GM21526 (cell line): Measurements from ENCODE around the gene BDH1.
"Not testable (repeated sequence)": the region's sequence is repeated elsewhere in the genome, so short reads cannot be mapped to it uniquely, and the experiment has no call there.

ENCODE experiments used
- ATAC-seq: cut with Tn5 transposase; IDR thresholded peaks from one replicate; pipeline ENCODE4 v1.9.1; 2021; ENCODE audit warnings: moderate library complexity; ENCODE audit not compliant: unreplicated experiment, low FRiP score

Gene BDH1

GRCh38 chr3:197580253-197580691 lies 24.5 kb upstream of the BDH1 start:
- ATAC-seq: no peak

GRCh38 chr3:197578376-197578775 lies 22.6 kb upstream of the BDH1 start:
- no peak for ATAC-seq

DNA sequence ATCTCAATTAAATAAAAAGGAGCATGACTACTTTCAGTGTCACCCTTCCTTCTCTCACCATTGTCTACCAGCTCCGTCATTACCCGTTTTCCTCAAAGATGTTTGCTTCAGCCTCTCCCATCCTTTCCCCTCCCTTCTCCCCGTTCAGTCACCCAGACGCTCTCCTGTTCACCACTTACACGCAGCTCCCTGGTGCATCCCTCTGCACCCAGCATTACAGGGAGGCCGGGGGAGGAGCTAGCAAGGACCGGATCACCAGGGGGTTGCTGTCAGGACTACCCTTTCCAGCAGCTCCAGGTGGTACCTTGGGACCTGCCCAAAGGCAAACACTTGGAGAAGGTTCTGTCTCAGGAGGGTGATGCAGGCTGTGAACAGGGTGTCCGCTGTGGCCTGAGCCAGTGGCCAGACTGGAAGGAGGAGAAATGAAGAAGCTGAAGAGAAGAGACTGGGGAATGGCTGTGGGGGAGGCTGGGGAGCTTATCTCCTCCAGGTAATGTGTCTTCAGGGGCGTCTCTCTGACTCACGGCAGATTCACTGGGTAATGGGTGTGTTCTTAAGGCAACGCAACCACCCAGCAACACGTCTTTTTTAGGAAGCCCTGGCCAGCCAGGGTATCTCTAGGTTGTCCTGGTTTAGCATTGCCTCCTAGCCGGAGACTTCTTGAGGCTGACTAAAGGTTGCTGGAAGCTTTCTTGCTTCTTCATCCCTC lies 21.8 kb upstream of the BDH1 start:
- no peak for ATAC-seq

DNA sequence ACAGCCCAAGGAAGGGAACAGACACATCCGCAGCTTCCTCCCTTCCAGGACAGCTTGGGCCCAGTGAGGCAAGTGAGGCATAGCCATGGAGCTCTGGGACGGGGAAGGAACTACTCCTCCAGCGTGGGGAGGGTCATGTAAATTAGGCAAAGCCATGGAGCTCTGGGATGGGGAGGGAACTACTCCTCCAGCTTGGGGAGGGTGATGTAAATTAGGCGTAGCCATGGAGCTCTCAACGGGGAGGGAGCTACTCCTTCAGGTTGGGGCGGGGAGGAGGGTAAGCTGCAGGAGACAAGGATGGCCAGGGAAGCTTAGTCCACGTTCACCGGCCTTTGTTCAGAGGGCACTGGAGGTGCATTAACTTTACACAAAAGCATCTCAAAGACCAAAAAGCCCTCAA lies 21.1 kb upstream of the BDH1 start:
- ATAC-seq: no peak

DNA sequence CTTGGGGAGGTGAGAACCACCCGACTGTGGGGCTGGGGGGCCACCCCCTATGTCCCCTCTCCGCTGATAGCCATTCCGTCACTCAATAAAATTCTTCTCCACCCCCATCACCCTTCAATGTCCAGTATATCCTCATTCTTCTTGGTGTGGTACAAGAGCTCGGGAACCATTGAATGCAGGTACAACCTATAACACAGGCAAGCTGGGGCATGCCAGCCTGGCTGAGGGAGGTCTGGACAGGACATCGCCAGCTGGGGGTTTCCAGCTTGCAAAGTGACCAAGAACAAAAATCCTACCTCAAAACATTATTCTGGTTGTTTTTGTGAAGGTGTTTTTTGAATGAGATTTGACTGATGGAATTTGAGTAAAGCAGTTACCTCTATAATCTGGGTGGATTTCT lies 19.6 kb upstream of the BDH1 start:
- no peak for ATAC-seq

GRCh38 chr3:197574396-197574991 lies 18.7 kb upstream of the BDH1 start:
- not testable (repeated sequence) for ATAC-seq

- ATAC-seq: no peak
Observed at GRCh38 chr3:197573048-197573767, 17.4 kb upstream of the BDH1 start.

DNA sequence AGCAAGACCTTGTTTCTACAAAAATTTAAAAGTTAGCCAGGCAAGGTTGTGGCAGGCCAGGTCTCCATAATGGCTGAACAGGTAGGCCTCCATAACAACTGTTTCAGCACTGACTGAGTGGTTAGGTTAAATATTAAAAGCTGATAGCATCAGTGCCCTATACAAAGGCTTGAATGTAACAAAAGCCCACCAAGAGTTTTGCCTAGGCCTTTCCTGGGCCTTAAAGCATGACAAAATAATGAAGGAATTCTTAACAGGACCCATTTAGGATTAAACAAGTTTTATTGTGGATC lies 16.1 kb upstream of the BDH1 start:
- not testable (repeated sequence) for ATAC-seq

- not testable (repeated sequence) for ATAC-seq
Observed at GRCh38 chr3:197571074-197571879, 15.5 kb upstream of the BDH1 start.

DNA sequence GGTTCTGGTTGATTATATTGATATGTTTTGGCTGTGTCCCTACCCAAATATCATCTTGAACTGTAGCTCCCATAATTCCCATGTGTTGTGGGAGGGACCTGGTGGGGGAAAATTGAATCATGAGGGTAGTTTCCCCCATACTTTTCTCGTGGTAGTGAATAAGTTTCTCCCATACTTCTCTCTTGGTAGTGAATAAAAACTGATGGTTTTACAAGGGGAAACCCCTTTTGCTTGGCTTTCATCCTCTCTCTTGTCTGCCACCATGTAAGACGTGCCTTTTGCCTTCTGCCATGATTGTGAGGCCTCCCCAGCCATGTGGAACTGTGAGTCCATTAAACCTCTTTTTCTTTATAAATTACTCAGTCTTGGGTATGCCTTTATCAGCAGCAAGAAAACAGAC lies 13.7 kb upstream of the BDH1 start:
- not testable (repeated sequence) for ATAC-seq

DNA sequence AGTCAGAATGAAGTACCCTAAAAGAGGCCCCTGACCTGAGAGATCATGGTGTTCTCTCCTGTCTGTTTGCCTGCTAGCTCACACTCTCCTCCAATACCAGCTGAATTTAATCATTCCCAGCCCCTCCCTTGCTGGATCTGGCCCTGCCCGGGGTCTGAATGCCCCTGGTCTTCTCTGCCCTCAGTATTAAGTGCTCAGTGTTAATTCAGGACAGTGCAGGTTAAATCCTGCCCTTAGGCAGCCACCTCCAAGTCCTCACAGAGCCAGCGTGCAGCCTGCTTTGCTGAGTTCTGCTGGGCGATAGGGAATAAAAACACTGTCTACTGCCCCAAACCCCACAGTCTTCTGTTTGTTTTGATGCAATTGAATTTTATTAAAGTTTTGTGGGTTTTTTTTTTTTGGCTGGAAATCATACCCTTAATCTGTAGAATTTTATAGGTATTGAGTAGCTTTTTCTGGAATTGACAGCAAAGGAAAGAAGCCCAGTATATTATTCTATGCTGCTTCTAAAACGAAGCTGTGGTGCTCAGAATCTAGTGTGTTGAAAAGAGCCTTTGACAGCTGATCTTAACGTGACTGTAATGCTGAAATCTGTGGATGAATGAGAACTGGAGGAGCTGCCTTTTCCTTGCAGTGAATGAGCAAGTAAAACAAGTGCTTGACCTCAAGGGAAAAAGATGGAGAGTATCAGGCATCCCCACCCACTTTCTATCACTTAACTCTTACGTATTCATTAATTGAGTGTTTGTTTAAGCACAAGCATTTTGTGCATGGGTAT lies 12.3 kb upstream of the BDH1 start:
- no peak for ATAC-seq

- not testable (repeated sequence) for ATAC-seq
Observed at GRCh38 chr3:197566155-197566554, 10.4 kb upstream of the BDH1 start.

- no peak for ATAC-seq
Observed at GRCh38 chr3:197564097-197564843, 8.5 kb upstream of the BDH1 start.

DNA sequence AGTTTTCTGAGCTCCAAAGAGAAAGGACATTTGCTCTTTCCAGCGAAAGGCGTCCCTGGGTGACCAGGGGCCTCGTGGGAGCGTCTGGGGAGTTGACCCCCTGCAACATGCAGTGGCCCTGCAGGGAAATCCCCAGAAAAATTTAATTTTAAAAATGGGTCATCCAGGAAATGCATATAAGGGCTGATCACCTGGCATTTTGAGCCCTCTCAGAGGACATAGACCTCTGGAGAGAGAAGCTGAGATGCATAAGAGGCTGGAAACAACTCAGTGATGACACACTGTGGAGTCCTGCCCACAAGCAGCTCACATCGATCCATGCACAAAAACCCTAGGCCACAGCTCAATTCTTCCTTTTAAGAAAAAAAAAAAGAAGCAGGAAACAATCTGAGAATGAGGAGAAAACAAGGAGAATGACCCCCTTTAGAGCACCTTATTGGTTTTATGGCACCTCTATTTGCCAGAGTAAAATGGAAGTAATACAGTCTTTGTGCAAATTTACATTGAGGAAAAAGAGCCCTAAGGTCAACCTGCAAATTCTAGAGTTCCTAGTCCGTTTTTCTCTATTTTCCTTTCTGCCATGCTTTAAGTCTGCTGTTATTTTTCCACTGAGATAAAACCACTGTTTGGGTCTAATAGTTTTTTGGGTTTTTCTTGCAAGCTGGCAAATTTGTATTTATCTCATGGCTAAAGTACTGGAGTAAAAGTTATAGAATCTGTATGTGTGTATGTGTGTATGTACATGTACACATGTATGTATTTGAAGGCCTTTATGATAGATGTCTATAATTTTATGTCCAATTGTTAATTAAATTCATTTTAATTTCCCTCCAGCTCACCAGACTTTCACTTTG lies 6.9 kb upstream of the BDH1 start:
- ATAC-seq: no peak

DNA sequence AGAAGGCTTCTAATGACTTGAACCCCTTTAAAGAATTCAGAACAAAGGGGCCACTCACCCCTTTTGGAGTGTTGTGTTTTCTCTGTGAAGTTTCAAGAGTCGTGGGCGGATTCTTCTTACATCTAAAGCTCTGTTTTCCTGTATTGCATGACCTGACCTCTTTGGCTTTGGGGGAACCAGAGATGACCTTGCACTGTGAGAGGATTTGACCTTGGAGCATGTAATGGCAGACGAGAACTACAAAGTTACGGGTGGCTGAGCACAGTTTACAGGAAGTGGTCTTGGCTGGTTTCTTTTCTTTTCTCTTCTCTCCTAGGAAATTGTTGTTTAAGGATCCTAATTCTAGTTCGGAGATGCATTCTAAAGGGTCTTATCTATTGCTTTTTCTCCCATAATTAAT lies 6.2 kb upstream of the BDH1 start:
- ATAC-seq: no peak

DNA sequence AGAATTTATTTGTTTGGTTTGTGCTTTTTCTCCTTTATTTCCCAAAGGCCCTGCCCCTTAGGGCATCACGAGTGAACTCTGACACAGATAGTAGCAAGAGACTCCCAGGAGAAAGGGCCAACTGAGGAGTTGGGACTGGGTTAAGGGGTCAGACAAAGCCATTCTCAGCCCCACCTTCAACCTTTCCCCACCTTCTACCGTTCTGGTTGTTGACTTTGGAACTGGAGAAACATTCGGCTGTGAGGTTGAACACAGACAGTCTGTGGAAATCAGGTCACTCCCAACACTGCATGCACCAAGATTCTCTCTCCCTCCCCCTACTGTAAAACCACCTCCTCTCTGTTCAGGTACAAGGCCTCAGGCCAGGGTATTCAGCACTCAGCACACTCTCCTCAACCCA lies 3.9 kb upstream of the BDH1 start:
- ATAC-seq: no peak

DNA sequence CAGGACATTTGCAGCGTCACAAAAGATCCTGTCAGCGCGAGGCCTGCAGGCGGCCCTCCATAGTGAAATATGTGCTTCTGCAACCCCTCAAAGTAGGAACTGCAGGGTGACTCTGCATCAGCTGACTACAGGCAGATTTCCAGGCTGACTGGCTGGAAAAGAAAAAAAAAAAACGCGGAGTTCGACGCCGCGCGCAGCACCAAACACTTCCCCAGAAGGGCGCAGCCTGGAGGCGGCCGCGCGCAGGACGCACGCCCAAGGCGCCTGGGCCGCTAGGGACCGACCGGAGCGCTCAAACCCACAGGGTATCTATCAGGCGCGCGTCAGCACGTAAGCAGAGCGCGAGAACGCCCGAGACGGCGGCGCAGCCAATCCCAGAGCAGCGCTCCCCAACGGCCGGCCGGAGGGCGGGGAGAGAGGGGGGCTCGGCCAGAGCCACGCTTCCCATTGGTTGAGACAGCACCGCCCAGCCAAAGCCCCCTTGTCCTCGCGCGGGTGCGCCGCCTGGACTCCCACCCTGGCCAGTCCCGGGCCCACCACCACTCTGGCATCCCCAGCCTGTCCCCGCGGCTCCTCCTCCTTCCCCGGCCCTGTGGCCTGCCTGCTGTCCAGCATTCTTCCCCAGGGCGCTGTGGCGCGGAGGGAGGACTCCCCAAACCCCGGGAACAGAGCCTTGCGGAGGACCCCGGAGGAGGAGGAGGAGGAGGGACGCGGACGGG lies 1.0 kb downstream of the BDH1 start:
- ATAC-seq: peak; percentile 93

DNA sequence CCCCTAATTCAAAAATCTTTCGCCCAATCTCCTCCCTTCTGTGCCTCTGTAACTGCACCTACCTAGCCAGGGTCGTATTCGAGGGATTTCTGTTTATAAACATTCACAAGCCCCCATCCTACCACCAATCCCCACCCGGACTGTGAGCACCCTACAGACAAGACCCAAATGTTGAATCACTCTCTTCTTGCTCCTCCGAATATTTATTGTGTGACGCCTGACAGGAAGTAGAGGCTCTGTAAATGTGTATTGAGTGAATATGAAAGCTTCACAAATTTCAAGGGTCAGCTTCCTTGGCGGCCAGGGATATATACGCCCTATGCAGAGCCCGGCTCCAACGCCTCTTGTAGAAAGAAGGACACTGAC lies 1.6 kb downstream of the BDH1 start:
- no peak for ATAC-seq
